Endodermal cell (in vitro differentiated cells): ENCODE measurements around the gene ISG20L2. TPM values are rescaled to one million over a fixed set of nuclear protein-coding genes. Genes with fewer than 3 reads are reported as not detected.

ENCODE experiments used
- DNase-seq: peaks from one replicate; pipeline ENCODE4 v3.0.0-alpha.2; 2017
- H3K27ac ChIP-seq: 2 replicates; pipeline ENCODE4 v1.5.1; 2013; ENCODE audit warnings: mild to moderate bottlenecking, low read depth, low read length, moderate library complexity
- H3K27me3 ChIP-seq: 2 replicates; pipeline ENCODE4 v1.6.1; 2013; ENCODE audit warnings: mild to moderate bottlenecking, low read length, moderate library complexity; ENCODE audit not compliant: insufficient read depth, control insufficient read depth, poor library complexity, severe bottlenecking
- H3K36me3 ChIP-seq: 2 replicates; pipeline ENCODE4 v1.7.0; 2013; ENCODE audit warnings: mild to moderate bottlenecking, low read length, moderate library complexity; ENCODE audit not compliant: control insufficient read depth, insufficient read depth
- H3K4me1 ChIP-seq: one replicate; pipeline ENCODE4 v1.7.0; 2013; ENCODE audit warnings: low read length; ENCODE audit not compliant: control insufficient read depth, insufficient read depth
- H3K4me3 ChIP-seq: 2 replicates; pipeline ENCODE4 v1.5.1; 2013; ENCODE audit warnings: mild to moderate bottlenecking, low read length, moderate library complexity
- H3K9ac ChIP-seq: 2 replicates; pipeline ENCODE4 v1.6.1; 2013; ENCODE audit warnings: mild to moderate bottlenecking, low read length, moderate library complexity; ENCODE audit not compliant: poor library complexity, severe bottlenecking; ENCODE audit errors: extremely low read depth
- H3K9me3 ChIP-seq: 2 replicates; pipeline ENCODE4 v1.6.1; 2013; ENCODE audit warnings: mild to moderate bottlenecking, low read length, moderate library complexity; ENCODE audit not compliant: control insufficient read depth
- H3K27ac Mint-ChIP-seq: 2 replicates; pipeline ENCODE4 v1.8.0; 2020; ENCODE audit warnings: mixed read lengths
- H3K27me3 Mint-ChIP-seq: 2 replicates; pipeline ENCODE4 v1.8.0; 2021; ENCODE audit warnings: mild to moderate bottlenecking, mixed read lengths; ENCODE audit not compliant: insufficient read depth
- H3K36me3 Mint-ChIP-seq: 2 replicates; pipeline ENCODE4 v1.8.0; 2020; ENCODE audit warnings: low read depth, mixed read lengths
- H3K4me1 Mint-ChIP-seq: 2 replicates; pipeline ENCODE4 v1.8.0; 2020; ENCODE audit warnings: mixed read lengths
- H3K4me3 Mint-ChIP-seq: 2 replicates; pipeline ENCODE4 v1.8.0; 2020; ENCODE audit warnings: mild to moderate bottlenecking, moderate library complexity, mixed read lengths
- H3K9me3 Mint-ChIP-seq: 2 replicates; pipeline ENCODE4 v1.8.0; 2020; ENCODE audit warnings: mild to moderate bottlenecking, mixed read lengths
- WGBS, 2 experiments: methylation state at CpG; one replicate each; pipeline versions ENCODE4 v1.1.5 to v1.1.7; 2013; ENCODE audit warnings: missing lambda C conversion rate in 2 of 2, mixed read lengths in 1 of 2; ENCODE audit not compliant: insufficient coverage in 1 of 2, insufficient read length in 1 of 2; 5-methylcytosine and 5-hydroxymethylcytosine counted together
- long read RNA-seq, 4 experiments: library from polyadenylated mRNA in 2 of 4; library from RNA in 1 of 4; library from capped mRNA in 1 of 4; stranded (forward) in 3 of 4; unstranded in 1 of 4; transcript quantifications; one replicate each; pipeline ENCODE4 v2.0.0, GENCODE V29; 2020 to 2021; ENCODE audit warnings: inconsistent platforms in 1 of 4
- polyA plus RNA-seq, 2 experiments: library from polyadenylated mRNA; stranded (reverse); fragments of 50-300 nt; gene quantifications; one replicate each; pipeline ENCODE4 v1.2.3, GENCODE V29; 2013
- total RNA-seq, 2 donors: library from RNA; stranded (reverse); fragmentation: NEBNext Ultra II Directional in 1 of 2; extraction: Animal tissue kit (Norgen Biotek cat#: 25700) in 1 of 2; gene quantifications; 2 replicates in 1 of 2; 3 replicates in 1 of 2; pipeline ENCODE4 v1.2.1, GENCODE V29; 2021
- TF ChIP-seq, protein P1 (sequence below): fragments of 200-600 bp; sonication (generic); conservative IDR thresholded peaks from 2 replicates; pipeline ENCODE4 v1.5.0; 2021; ENCODE audit warnings: antibody characterized with exemption, mild to moderate bottlenecking

The ISG20L2 gene, protein sequence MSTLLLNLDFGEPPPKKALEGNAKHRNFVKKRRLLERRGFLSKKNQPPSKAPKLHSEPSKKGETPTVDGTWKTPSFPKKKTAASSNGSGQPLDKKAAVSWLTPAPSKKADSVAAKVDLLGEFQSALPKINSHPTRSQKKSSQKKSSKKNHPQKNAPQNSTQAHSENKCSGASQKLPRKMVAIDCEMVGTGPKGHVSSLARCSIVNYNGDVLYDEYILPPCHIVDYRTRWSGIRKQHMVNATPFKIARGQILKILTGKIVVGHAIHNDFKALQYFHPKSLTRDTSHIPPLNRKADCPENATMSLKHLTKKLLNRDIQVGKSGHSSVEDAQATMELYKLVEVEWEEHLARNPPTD
- total RNA-seq = 10 to 100 TPM; 37.2 to 39.9 TPM
- polyA plus RNA-seq (2013, experiment 1 of 2) = 31.9 TPM
- 32.0 TPM for polyA plus RNA-seq (2013, experiment 2 of 2)
- long read RNA-seq, experiment 1, transcript ISG20L2-201 (3 exons, 3,303 nt) = major isoform, 5 of 16 reads
- long read RNA-seq, experiment 1, partial matches to known transcripts = 0 of 16 reads
- long read RNA-seq, experiment 1, other reads (novel, unspliced or antisense) = 10 of 16 reads
- long read RNA-seq, experiment 2, transcript ISG20L2-202 (4 exons, 2,310 nt) = minor isoform, 13 of 69 reads
- long read RNA-seq, experiment 2, transcript ISG20L2-201 (3 exons, 3,303 nt) = major isoform, 40 of 69 reads
- long read RNA-seq, experiment 2, partial matches to known transcripts = 2 of 69 reads
- long read RNA-seq, experiment 2, other reads (novel, unspliced or antisense) = 13 of 69 reads
- long read RNA-seq, experiment 3, transcript ISG20L2-201 (3 exons, 3,303 nt) = major isoform, 74 of 123 reads
- long read RNA-seq, experiment 3, transcript ISG20L2-202 (4 exons, 2,310 nt) = minor isoform, 33 of 123 reads
- long read RNA-seq, experiment 3, partial matches to known transcripts = 0 of 123 reads
- long read RNA-seq, experiment 3, other reads (novel, unspliced or antisense) = 14 of 123 reads
- long read RNA-seq, experiment 4, transcript ISG20L2-201 (3 exons, 3,303 nt) = major isoform, 14 of 48 reads
- long read RNA-seq, experiment 4, transcript ISG20L2-202 (4 exons, 2,310 nt) = minor isoform, 13 of 48 reads
- long read RNA-seq, experiment 4, partial matches to known transcripts = 0 of 48 reads
- long read RNA-seq, experiment 4, other reads (novel, unspliced or antisense) = 21 of 48 reads

DNA sequence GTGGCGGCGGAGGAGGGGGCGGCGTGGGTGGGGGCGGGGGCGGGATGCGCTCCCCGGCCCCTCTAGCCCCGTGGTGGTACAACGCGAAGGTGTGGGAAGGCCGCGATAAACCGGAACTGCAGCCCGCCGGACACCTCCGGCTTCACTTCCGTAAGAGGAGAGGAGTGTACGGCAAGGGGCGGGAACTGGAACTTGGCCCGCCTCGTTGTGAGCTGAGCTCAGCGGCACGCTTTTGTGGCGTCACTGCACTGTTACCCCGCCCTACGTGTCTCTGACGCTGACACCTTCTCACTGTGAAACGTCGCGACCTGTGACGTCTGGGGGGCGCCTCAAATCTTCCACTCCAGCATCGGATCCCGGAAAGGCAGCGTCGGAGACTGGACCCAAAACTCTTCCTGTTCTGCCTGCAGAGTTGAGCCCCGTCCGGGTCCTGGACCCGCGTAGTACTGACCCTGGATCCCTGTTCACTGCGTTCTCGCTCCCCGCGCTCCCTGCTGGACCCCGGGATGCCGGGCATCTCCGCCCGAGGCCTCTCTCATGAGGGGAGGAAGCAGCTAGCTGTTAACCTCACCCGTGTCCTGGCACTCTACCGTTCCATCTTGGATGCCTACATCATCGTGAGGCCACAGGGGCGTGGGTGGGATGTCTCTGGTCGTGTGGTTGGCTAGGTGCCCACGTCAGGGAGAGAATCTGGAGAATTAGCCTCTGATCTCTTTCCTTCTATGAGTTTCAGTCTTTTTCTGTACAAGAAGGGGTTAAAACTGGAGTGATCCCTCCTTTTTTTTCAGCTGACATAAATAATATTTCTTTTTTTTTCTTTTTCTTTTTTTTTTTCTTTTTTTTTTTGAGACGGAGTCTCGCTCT, at the start of gene ISG20L2:
ISG20L2 (minus strand) TSS at position 168 of the 864 bp plus-strand sequence. CDS start 1,114 bp downstream, outside the sequence.
- Histone ChIP-seq H3K9me3 (no peaks in the 10 kb centered on the region), H3K9ac (peak within 1 kb of the TSS; percentile 81), H3K4me3 (peak within 1 kb of the TSS; percentile 97), H3K36me3 (peaks cover 19% of the 10 kb centered on the region), H3K27me3 (no peaks in the 10 kb centered on the region), H3K27ac (peak within 1 kb of the TSS; percentile 50), H3K4me1 (peaks cover 17% of the 10 kb centered on the region)
- Mint-ChIP-seq H3K27ac (peak within 1 kb of the TSS; percentile 91), H3K36me3 (peaks cover 16% of the 10 kb centered on the region), H3K27me3 (no peaks in the 10 kb centered on the region), H3K4me3 (no peak within 1 kb of the TSS), H3K9me3 (no peaks in the 10 kb centered on the region), H3K4me1 (peaks cover 5% of the 10 kb centered on the region)
- WGBS, 2 experiments = 2 to 4% methylated on average over 20 to 57 of the region's 57 CpGs
- peak; percentile 96 for DNase-seq
- TF ChIP-seq, protein P1, sequence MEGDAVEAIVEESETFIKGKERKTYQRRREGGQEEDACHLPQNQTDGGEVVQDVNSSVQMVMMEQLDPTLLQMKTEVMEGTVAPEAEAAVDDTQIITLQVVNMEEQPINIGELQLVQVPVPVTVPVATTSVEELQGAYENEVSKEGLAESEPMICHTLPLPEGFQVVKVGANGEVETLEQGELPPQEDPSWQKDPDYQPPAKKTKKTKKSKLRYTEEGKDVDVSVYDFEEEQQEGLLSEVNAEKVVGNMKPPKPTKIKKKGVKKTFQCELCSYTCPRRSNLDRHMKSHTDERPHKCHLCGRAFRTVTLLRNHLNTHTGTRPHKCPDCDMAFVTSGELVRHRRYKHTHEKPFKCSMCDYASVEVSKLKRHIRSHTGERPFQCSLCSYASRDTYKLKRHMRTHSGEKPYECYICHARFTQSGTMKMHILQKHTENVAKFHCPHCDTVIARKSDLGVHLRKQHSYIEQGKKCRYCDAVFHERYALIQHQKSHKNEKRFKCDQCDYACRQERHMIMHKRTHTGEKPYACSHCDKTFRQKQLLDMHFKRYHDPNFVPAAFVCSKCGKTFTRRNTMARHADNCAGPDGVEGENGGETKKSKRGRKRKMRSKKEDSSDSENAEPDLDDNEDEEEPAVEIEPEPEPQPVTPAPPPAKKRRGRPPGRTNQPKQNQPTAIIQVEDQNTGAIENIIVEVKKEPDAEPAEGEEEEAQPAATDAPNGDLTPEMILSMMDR = no peak

- no peaks in the 10 kb centered on the region for H3K9me3 Mint-ChIP-seq
- no peak overlapping the region for H3K27ac Mint-ChIP-seq
- H3K36me3 Mint-ChIP-seq = peaks cover 30% of the 10 kb centered on the region
- no peak for DNase-seq
- Histone ChIP-seq H3K9me3 (no peaks in the 10 kb centered on the region), H3K36me3 (peaks cover 37% of the 10 kb centered on the region), H3K9ac (no peak overlapping the region), H3K4me3 (no peak overlapping the region), H3K27ac (no peak overlapping the region), H3K27me3 (no peaks in the 10 kb centered on the region), H3K4me1 (peaks cover 4% of the 10 kb centered on the region)
- H3K4me3 Mint-ChIP-seq = no peak overlapping the region
- no peaks in the 10 kb centered on the region for H3K27me3 Mint-ChIP-seq
- WGBS, 2 experiments = 63 to 75% methylated on average over 1 of the region's 1 CpG
- TF ChIP-seq, protein P1 = no peak
- H3K4me1 Mint-ChIP-seq = peaks cover 21% of the 10 kb centered on the region
These were observed 49.0 kb upstream of the ISG20L2 start for GRCh38 chr1:156777573-156777972.
